H9 (cell line): ENCODE measurements around the gene OR52B6. TPM values are rescaled to one million over a fixed set of nuclear protein-coding genes. Genes with fewer than 3 reads are reported as not detected.

Experiments
- DNase-seq: peaks from one replicate; pipeline ENCODE4 v3.0.0-alpha.2; 2017
- H2AFZ ChIP-seq: one replicate; pipeline ENCODE4 v1.6.1; 2013; ENCODE audit warnings: mild to moderate bottlenecking, low read length, control low read depth, moderate library complexity
- H2AK5ac ChIP-seq: 2 replicates; pipeline ENCODE4 v1.6.1; 2013; ENCODE audit warnings: low read length, control low read depth, mixed read lengths; ENCODE audit not compliant: insufficient read length
- H2BK120ac ChIP-seq: one replicate; pipeline ENCODE4 v1.6.1; 2013; ENCODE audit warnings: low read depth, mild to moderate bottlenecking, low read length, control low read depth, inconsistent platforms; ENCODE audit not compliant: poor library complexity, severe bottlenecking
- H2BK12ac ChIP-seq: 2 replicates; pipeline ENCODE4 v1.6.1; 2013; ENCODE audit warnings: low read length, control low read depth, mixed read lengths, low read depth; ENCODE audit not compliant: insufficient read length
- H2BK15ac ChIP-seq: 2 replicates; pipeline ENCODE4 v1.6.1; 2013; ENCODE audit warnings: low read depth, low read length, control low read depth
- H2BK20ac ChIP-seq: one replicate; pipeline ENCODE4 v1.6.1; 2013; ENCODE audit warnings: low read depth, mild to moderate bottlenecking, low read length, control low read depth, inconsistent platforms; ENCODE audit not compliant: poor library complexity, severe bottlenecking
- H2BK5ac ChIP-seq: 2 replicates; pipeline ENCODE4 v1.6.1; 2013; ENCODE audit warnings: low read length, control low read depth, mixed read lengths; ENCODE audit not compliant: insufficient read length
- H3K14ac ChIP-seq: 2 replicates; pipeline ENCODE4 v1.6.1; 2013; ENCODE audit warnings: low read length, control low read depth; ENCODE audit not compliant: insufficient read depth
- H3K18ac ChIP-seq: 2 replicates; pipeline ENCODE4 v1.6.1; 2013; ENCODE audit warnings: low read depth, mild to moderate bottlenecking, mixed read lengths, low read length, control low read depth; ENCODE audit not compliant: insufficient read length
- H3K23ac ChIP-seq: 2 replicates; pipeline ENCODE4 v1.6.1; 2013; ENCODE audit warnings: low read length, control low read depth, mixed read lengths, low read depth; ENCODE audit not compliant: insufficient read length
- H3K23me2 ChIP-seq: 2 replicates; pipeline ENCODE4 v1.6.1; 2013; ENCODE audit warnings: low read depth, mild to moderate bottlenecking, mixed read lengths, low read length, control low read depth; ENCODE audit not compliant: insufficient read length, poor library complexity, severe bottlenecking
- H3K27ac ChIP-seq: 2 replicates; pipeline ENCODE4 v1.5.1; 2013; ENCODE audit warnings: low read length, control low read depth, mixed read lengths, low read depth; ENCODE audit not compliant: insufficient read length
- H3K27me3 ChIP-seq: 2 replicates; pipeline ENCODE4 v1.6.1; 2013; ENCODE audit warnings: low read length, control low read depth, inconsistent platforms; ENCODE audit not compliant: insufficient read depth
- H3K4ac ChIP-seq: 2 replicates; pipeline ENCODE4 v1.6.1; 2013; ENCODE audit warnings: low read depth, mild to moderate bottlenecking, control low read depth, inconsistent platforms, low read length, moderate library complexity
- H3K4me1 ChIP-seq: 2 replicates; pipeline ENCODE4 v1.6.1; 2013; ENCODE audit warnings: low read length, control low read depth, inconsistent platforms; ENCODE audit not compliant: insufficient read depth
- H3K4me2 ChIP-seq: 2 replicates; pipeline ENCODE4 v1.6.1; 2013; ENCODE audit warnings: low read length, control low read depth, mixed read lengths; ENCODE audit not compliant: insufficient read length, insufficient read depth
- H3K56ac ChIP-seq: 2 replicates; pipeline ENCODE4 v1.6.1; 2013; ENCODE audit warnings: low read depth, mild to moderate bottlenecking, mixed read lengths, low read length, control low read depth; ENCODE audit not compliant: insufficient read length
- H3K79me1 ChIP-seq: 2 replicates; pipeline ENCODE4 v1.6.1; 2013; ENCODE audit warnings: low read depth, mild to moderate bottlenecking, moderate library complexity, low read length, control low read depth, inconsistent platforms; ENCODE audit not compliant: insufficient read depth, poor library complexity, severe bottlenecking
- H3K79me2 ChIP-seq: 2 replicates; pipeline ENCODE4 v1.6.1; 2013; ENCODE audit warnings: low read length, control low read depth, inconsistent platforms; ENCODE audit not compliant: insufficient read depth
- H3K9ac ChIP-seq: 2 replicates; pipeline ENCODE4 v1.6.1; 2013; ENCODE audit warnings: low read length, control low read depth, mixed read lengths; ENCODE audit not compliant: insufficient read length; ENCODE audit errors: extremely low read depth
- H3K9me3 ChIP-seq: one replicate; pipeline ENCODE4 v1.6.1; 2013; ENCODE audit warnings: low read depth, low read length, inconsistent platforms; ENCODE audit not compliant: control insufficient read depth
- H3T11ph ChIP-seq: one replicate; pipeline ENCODE4 v1.6.1; 2013; ENCODE audit warnings: mild to moderate bottlenecking, low read length, control low read depth, inconsistent platforms
- H4K20me1 ChIP-seq: one replicate; pipeline ENCODE4 v1.6.1; 2013; ENCODE audit not compliant: control insufficient read depth, insufficient read length, insufficient read depth
- H4K5ac ChIP-seq: 2 replicates; pipeline ENCODE4 v1.6.1; 2013; ENCODE audit warnings: low read depth, mild to moderate bottlenecking, mixed read lengths, low read length, control low read depth; ENCODE audit not compliant: insufficient read length
- H4K8ac ChIP-seq: replicated peaks from 2 replicates; pipeline ENCODE4 v1.6.1; 2013; ENCODE audit warnings: low read length, control low read depth, mixed read lengths, low read depth; ENCODE audit not compliant: insufficient read length
- H4K91ac ChIP-seq: 2 replicates; pipeline ENCODE4 v1.6.1; 2013; ENCODE audit warnings: low read depth, mild to moderate bottlenecking, moderate library complexity, mixed read lengths, low read length, control low read depth; ENCODE audit not compliant: insufficient read length
- H3K27ac Mint-ChIP-seq, 3 experiments: 2 replicates in 2 of 3; 3 replicates in 1 of 3; pipeline ENCODE4 v1.8.0; 2020 to 2021; ENCODE audit warnings: mixed read lengths in 3 of 3, mild to moderate bottlenecking in 1 of 3, moderate library complexity in 1 of 3
- H3K27me3 Mint-ChIP-seq: 2 replicates; pipeline ENCODE4 v1.8.0; 2021; ENCODE audit warnings: low read depth, mild to moderate bottlenecking, moderate library complexity, mixed read lengths
- H3K36me3 Mint-ChIP-seq, 3 experiments: 2 replicates in 2 of 3; 3 replicates in 1 of 3; pipeline ENCODE4 v1.8.0; 2020 to 2021; ENCODE audit warnings: low read depth in 3 of 3, mixed read lengths in 3 of 3; ENCODE audit not compliant: insufficient read depth in 1 of 3
- H3K4me1 Mint-ChIP-seq, 2 experiments: 2 replicates each; pipeline ENCODE4 v1.8.0; 2020; ENCODE audit warnings: mixed read lengths in 2 of 2
- H3K4me3 Mint-ChIP-seq, 2 experiments: 2 replicates in 1 of 2; 3 replicates in 1 of 2; pipeline ENCODE4 v1.8.0; 2020 to 2021; ENCODE audit warnings: mild to moderate bottlenecking in 2 of 2, mixed read lengths in 2 of 2, moderate library complexity in 1 of 2
- H3K9me3 Mint-ChIP-seq, 2 experiments: 2 replicates in 1 of 2; 3 replicates in 1 of 2; pipeline ENCODE4 v1.8.0; 2020; ENCODE audit warnings: mild to moderate bottlenecking in 2 of 2, mixed read lengths in 2 of 2, moderate library complexity in 1 of 2
- CTCF ChIP-seq: fragments of 200-600 bp; sonication (generic); conservative IDR thresholded peaks from 3 replicates; pipeline ENCODE4 v1.8.0; 2021; ENCODE audit warnings: antibody characterized with exemption, mild to moderate bottlenecking
- WGBS: extraction: QIAGEN DNeasy Blood & Tissue Kit; methylation state at CpG from one replicate; pipeline ENCODE4 v1.1.7; 2013; ENCODE audit warnings: missing lambda C conversion rate, low lambda C conversion rate, mixed read lengths; ENCODE audit not compliant: insufficient read length; ENCODE audit errors: extremely low coverage; 5-methylcytosine and 5-hydroxymethylcytosine counted together
- total RNA-seq: library from RNA; stranded (reverse); gene quantifications from 2 replicates; pipeline ENCODE4 v1.2.1, GENCODE V29; 2021

OR52B6 gene
- total RNA-seq, 1 experiment from 2014 or later = not detected

DNA sequence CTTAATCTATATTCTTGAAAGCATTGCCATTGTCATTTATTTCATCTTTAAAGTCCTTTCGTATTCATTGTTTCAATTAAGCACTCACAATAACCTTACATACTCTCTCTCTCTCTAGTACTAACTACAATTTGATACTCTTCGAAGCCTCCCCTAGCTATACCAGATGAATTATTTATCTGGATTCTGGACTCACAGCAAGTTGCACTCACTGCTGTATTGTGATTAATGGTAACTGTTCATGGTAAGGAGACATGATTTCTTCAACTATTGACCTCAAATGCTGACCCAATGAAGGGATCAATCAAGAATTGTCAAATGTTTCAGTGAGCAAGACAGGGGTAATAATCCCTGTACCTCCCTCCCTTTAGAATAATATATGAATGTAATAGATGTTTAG lies 6.0 kb upstream of the OR52B6 start:
- Histone ChIP-seq H3K18ac (no peak overlapping the region), H2BK20ac (no peak overlapping the region), H3K27ac (no peak overlapping the region), H3K79me1 (no peaks in the 10 kb centered on the region), H4K8ac (no peak overlapping the region), H2BK5ac (no peak overlapping the region), H2AFZ (no peak overlapping the region), H2AK5ac (no peak overlapping the region), H3K23ac (no peak overlapping the region), H3K4me2 (no peak overlapping the region), H2BK120ac (no peak overlapping the region), H4K91ac (no peak overlapping the region), H3K79me2 (no peaks in the 10 kb centered on the region), H2BK12ac (no peak overlapping the region), H3K56ac (no peak overlapping the region), H3K9me3 (no peaks in the 10 kb centered on the region), H3T11ph (no peak overlapping the region), H4K20me1 (no peaks in the 10 kb centered on the region), H2BK15ac (no peak overlapping the region), H3K23me2 (no peaks in the 10 kb centered on the region), H3K4ac (no peak overlapping the region), H3K9ac (no peak overlapping the region), H4K5ac (no peak overlapping the region), H3K4me1 (no peaks in the 10 kb centered on the region; the same call in 1 of the 2 replicates), H3K14ac (no peak overlapping the region), H3K27me3 (no peaks in the 10 kb centered on the region)
- no peak overlapping the region for H3K27ac Mint-ChIP-seq
- H3K9me3 Mint-ChIP-seq = no peaks in the 10 kb centered on the region
- no peaks in the 10 kb centered on the region for H3K27me3 Mint-ChIP-seq
- H3K4me1 Mint-ChIP-seq = no peaks in the 10 kb centered on the region
- no peak overlapping the region for H3K4me3 Mint-ChIP-seq
- H3K36me3 Mint-ChIP-seq = no peaks in the 10 kb centered on the region
- no peak for DNase-seq
- TF ChIP-seq CTCF = no peak
- no CpG with 5 or more reads among the region's 2 CpGs for WGBS
